Loucy (cell line): ENCODE measurements around the gene ALDH1A2.

Experiments
- CTCF ChIP-seq: fragments of 200-600 bp; sonication (generic); conservative IDR thresholded peaks from 2 replicates; pipeline ENCODE4 v1.5.1; 2014; ENCODE audit warnings: mild to moderate bottlenecking, antibody characterized with exemption, low read length
- EZH2phosphoT487 ChIP-seq: fragments of 200-600 bp; IDR thresholded peaks from 2 replicates; pipeline ENCODE4 v1.6.1; 2018; ENCODE audit warnings: antibody characterized with exemption, mild to moderate bottlenecking, moderate library complexity, borderline replicate concordance

- TF ChIP-seq CTCF, result no peak
- TF ChIP-seq EZH2phosphoT487, result no peak
Measured at GRCh38 chr15:58047149-58047548, 18.4 kb downstream of the ALDH1A2 start.
